ENCODE measurements around the gene UBA7.
A peak's percentile ranks its signal among the peaks of the same experiment; 100 is the strongest.

Gene UBA7

GRCh38 chr3:49813497-49814174, at the start of gene UBA7:
Gene UBA7, minus strand, starts transcription at chr3:49813953. Its CDS starts 166 bp downstream, at chr3:49813787.
- DNase-seq (ENCODE audit: low spot score): peak; percentile 86
- in situ Hi-C loops (cut with MboI; ENCODE audit: low sequenced_read_pairs, unreplicated experiment): no loop called here
- TF ChIP-seq, protein P1, sequence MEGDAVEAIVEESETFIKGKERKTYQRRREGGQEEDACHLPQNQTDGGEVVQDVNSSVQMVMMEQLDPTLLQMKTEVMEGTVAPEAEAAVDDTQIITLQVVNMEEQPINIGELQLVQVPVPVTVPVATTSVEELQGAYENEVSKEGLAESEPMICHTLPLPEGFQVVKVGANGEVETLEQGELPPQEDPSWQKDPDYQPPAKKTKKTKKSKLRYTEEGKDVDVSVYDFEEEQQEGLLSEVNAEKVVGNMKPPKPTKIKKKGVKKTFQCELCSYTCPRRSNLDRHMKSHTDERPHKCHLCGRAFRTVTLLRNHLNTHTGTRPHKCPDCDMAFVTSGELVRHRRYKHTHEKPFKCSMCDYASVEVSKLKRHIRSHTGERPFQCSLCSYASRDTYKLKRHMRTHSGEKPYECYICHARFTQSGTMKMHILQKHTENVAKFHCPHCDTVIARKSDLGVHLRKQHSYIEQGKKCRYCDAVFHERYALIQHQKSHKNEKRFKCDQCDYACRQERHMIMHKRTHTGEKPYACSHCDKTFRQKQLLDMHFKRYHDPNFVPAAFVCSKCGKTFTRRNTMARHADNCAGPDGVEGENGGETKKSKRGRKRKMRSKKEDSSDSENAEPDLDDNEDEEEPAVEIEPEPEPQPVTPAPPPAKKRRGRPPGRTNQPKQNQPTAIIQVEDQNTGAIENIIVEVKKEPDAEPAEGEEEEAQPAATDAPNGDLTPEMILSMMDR (IDR thresholded peaks at IDR 0.05; ENCODE audit: borderline replicate concordance, control extremely low read depth, extremely low read depth, insufficient read depth, missing control alignments): no peak

DNA sequence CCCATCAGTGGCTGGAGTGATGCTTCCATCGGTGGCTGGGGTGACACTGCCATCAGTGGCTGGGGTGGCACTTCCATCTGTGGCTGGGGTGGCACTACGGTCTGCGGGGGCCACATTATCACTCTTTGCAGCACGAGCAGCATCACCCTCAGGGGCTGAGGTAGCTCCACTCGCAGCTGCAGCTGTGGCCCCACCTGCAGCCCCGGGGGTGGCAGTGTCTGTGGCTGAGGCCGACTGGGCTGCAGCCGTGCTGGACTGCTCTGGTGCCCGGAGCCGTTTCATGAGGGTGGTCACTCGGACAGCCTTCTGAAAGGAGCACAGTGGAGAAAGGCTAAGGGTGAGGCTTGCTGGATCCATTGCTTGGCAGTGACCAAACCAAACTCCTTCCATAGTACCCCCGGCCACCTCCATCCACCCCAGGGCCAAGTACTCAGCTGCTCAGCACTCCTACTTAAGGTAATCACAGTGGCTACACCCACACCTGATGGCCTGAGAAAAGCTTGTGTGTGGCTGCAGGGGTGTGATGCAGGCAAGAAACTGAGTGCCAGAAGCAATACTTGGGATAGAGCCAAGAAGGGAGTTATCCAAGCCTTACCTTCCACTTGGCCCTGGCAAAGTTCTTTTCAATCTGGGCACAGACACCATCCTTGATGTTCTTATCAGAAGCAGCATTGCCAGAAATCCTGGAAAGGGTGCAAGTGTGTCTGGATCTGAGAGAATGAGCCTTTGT, 46.0 kb upstream of the UBA7 start:
- TF ChIP-seq, protein P1 (IDR thresholded peaks at IDR 0.05; ENCODE audit: borderline replicate concordance, control extremely low read depth, extremely low read depth, insufficient read depth, missing control alignments): no peak
- DNase-seq (ENCODE audit: low spot score): no peak
- in situ Hi-C loops (cut with MboI; ENCODE audit: low sequenced_read_pairs, unreplicated experiment): no loop called here

DNA sequence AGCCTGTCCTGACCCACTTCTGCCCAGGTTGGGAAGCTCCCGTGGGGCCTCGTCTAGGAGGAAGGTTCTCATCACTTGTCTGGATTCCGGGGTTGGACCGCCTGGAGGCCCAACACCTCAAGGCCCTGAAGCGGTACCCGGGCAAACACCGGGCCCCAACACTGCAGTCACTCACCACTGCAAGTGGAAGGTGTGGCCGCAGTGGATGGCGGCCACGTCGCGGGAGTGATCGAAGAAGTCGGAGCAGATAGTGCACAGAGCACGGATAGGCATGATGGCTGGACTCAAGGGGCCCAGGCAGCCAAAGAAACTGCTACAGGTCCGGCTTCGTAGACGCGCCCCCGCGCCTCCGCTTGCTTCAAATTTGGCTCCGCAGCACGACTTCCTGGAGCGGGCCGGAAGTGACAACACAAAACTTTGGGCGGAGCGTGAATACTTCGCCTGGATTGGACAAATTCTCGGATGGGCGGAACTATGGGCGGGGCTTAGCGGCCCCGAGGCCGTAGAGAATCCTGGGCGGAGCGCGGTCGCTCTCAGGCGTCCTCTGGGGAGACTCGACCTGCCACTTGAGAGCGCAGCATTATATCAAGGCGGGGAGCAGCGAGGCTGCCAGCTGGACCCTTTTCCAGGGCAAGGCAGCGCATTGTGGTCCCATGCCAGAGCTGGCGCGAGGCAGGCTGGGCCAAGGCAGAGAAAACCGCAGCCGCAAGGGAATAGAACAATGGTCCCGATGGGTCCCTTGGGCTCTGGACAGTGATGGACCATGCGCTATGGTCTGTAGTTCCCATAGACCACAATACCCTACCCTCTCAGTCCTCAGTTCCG, 42.6 kb upstream of the UBA7 start, which contains the start of gene TRAIP:
TSS of gene TRAIP (minus strand) at position 384 of the 825 bp plus-strand sequence. CDS start at position 273, 111 bp downstream.
- in situ Hi-C loops (cut with MboI; ENCODE audit: low sequenced_read_pairs, unreplicated experiment): no loop called here

DNA sequence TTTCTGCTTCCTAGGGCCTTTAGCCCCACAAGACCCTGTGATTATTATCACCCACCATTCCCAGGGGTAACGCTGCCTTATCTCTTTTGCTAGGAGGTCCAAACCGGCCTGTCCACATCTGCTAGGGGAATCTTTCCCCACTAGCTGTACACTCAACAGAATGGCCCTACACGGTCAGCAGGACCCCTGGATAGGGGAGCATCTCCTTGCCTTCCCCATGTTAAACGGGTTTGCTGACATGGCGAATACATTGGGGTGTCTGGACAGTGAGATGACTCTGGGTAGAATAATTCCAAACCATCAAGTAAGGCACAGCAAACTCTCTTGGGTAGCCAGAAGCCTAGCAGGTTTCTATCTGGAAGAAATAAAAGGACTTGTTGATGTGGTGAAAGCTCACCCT, 41.9 kb upstream of the UBA7 start:
- in situ Hi-C loops (cut with MboI; ENCODE audit: low sequenced_read_pairs, unreplicated experiment): no loop called here
- DNase-seq (ENCODE audit: low spot score): no peak
- TF ChIP-seq, protein P1 (IDR thresholded peaks at IDR 0.05; ENCODE audit: borderline replicate concordance, control extremely low read depth, extremely low read depth, insufficient read depth, missing control alignments): no peak

More for the DNA sequence above, 42.6 kb upstream of the UBA7 start, which contains the start of gene TRAIP:
- TF ChIP-seq, protein P1 (IDR thresholded peaks at IDR 0.05; ENCODE audit: borderline replicate concordance, control extremely low read depth, extremely low read depth, insufficient read depth, missing control alignments): no peak
- peak; percentile 100 for DNase-seq (ENCODE audit: low spot score)

DNA sequence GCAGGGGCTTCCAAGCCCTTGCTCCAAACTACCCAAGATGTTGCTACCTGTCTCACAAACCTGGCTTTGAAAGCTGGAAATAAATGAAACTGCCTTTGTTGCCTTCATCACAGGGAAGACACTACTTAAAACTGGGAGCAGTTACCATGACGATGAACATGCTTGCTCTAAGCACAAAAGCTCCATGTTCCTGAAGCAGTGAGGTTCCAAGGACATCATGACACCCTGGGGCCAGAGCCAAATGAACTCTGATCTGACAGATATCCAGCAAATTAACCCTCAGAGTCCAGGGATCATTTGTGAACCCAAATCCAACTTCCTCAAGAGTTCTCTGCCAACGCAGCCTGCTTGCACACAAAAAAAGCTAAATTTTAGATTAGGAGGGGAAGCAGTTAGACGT, 31.9 kb upstream of the UBA7 start:
- DNase-seq (ENCODE audit: low spot score): no peak
- TF ChIP-seq, protein P1 (IDR thresholded peaks at IDR 0.05; ENCODE audit: borderline replicate concordance, control extremely low read depth, extremely low read depth, insufficient read depth, missing control alignments): no peak
- in situ Hi-C loops (cut with MboI; ENCODE audit: low sequenced_read_pairs, unreplicated experiment): no loop called here
